ENCODE results near the gene NDUFC1.
"Not testable (repeated sequence)": the region's sequence is repeated elsewhere in the genome, so short reads cannot be mapped to it uniquely, and the experiment has no call there.

The NDUFC1 gene

DNA sequence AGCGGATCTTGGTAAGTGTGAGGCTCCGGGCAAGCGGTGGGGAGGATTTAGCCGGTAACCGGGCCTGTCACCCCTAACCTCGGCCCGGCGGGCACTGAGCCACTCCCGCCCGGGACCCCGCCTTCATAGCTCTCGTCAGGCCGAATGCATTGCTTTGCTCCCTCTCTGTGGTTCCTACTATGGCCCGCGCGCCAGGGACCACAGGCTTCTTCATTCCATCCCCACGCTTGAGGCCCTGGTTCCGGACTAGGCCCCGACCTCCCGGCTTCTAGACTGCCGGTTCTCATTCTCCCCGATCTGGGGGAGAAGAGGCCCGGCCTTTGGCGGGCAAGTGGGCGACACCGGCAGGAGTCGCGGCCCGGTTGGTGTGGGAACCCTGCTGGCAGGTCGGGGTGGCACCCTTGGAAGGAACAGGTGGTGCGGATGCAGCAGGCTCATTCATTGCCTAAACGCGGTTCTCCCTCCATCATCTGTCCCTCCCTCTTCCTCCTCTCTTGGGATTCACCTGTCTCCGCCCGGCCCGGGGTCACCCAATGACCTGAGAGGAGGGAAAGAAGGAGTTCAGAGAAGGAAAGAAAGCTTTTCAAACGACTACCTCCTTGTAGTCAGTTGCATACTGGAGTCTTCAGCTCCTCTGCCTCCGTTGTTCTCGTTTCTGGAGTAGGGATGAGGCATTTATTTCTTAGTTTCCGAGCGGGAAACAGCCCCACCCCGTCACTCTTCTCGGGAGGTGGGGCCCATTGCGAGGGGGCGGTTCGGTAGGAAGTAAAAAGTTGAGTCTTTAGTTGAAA, at the start of gene NDUFC1:
Gene NDUFC1, minus strand, starts transcription at position 657 of the 791 bp plus-strand sequence. CDS start 6,679 bp downstream, outside the sequence.
- Mint-ChIP-seq H3K27me3 (no peaks in the 10 kb centered on the region), H3K4me3 (peak within 1 kb of the TSS; percentile 99), H3K27ac (peak within 1 kb of the TSS; percentile 100), H3K9me3 (no peaks in the 10 kb centered on the region), H3K4me1 (ENCODE audit: low read depth) (peaks cover 59% of the 10 kb centered on the region), H3K36me3 (ENCODE audit: low read depth) (peaks cover 61% of the 10 kb centered on the region)
- peak; percentile 75 for DNase-seq

DNA sequence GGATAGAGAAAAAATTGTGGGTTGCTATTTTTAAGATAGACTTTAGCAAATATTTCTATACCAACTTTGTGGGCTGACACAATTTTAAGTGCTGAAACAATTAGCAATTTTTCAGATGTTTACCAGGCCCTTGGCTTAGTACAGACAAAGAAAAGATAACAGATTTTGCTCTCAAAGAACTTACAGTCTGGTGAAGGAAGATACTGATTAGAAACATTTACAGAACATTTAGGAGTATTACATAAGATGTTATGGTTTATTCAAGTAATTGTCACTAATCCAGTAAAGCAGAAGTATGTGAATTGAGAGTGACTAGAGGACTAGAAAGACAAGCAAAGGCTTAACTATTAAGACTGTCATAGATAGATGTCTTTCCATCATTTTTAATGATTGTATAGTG, 35.3 kb upstream of the NDUFC1 start:
- peaks cover 24% of the 10 kb centered on the region for H3K4me1 Mint-ChIP-seq (ENCODE audit: low read depth)
- H3K27me3 Mint-ChIP-seq: no peaks in the 10 kb centered on the region
- H3K27ac Mint-ChIP-seq: peak overlapping the region; percentile 59
- H3K4me3 Mint-ChIP-seq: no peak overlapping the region
- no peaks in the 10 kb centered on the region for H3K9me3 Mint-ChIP-seq
- H3K36me3 Mint-ChIP-seq (ENCODE audit: low read depth): peaks cover 81% of the 10 kb centered on the region
- DNase-seq: no peak

DNA sequence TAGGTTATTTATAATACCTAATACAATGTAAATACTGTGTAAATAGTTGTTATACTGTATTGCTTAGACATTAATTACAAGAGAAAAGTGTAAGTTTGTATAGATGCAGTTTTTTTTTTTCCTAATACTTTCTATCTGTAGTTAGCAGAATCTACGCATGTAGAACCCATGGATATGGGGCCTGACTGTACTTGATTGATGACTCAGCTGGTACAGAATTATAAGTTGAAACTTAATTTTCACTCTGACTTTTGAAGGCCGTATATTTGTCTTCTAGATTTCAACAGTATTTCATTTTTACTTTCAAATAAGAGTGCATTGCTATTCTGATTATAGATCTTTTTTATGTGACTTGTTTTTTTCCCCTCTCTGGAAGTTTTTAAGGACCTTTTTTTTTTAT, 30.8 kb upstream of the NDUFC1 start:
- peaks cover 55% of the 10 kb centered on the region for H3K4me1 Mint-ChIP-seq (ENCODE audit: low read depth)
- no peaks in the 10 kb centered on the region for H3K27me3 Mint-ChIP-seq
- no peaks in the 10 kb centered on the region for H3K9me3 Mint-ChIP-seq
- no peak for DNase-seq
- peak overlapping the region; percentile 83 for H3K27ac Mint-ChIP-seq
- H3K36me3 Mint-ChIP-seq (ENCODE audit: low read depth): peaks cover 71% of the 10 kb centered on the region
- peak overlapping the region; percentile 33 for H3K4me3 Mint-ChIP-seq

DNA sequence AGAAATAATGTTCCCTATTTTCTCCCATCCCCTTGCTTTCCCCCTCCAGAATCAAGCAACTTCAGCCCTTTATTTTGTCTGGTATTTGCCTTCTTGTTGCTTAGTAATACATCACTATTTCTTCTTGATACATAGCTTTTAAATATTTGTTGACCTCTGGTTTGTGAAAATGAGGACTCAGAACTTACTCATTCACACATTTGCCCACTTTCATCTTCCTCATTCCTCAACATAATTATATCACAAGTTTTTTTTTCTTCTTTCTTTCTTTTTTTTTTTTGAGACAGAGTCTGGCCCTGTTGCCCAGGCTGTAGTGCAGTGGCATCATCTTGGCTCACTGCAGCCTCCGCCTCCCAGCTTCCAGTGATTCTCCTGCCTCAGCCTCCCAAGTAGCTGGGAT, 28.9 kb upstream of the NDUFC1 start:
- Mint-ChIP-seq H3K4me3 (no peak overlapping the region), H3K4me1 (ENCODE audit: low read depth) (peaks cover 52% of the 10 kb centered on the region), H3K36me3 (ENCODE audit: low read depth) (peaks cover 72% of the 10 kb centered on the region), H3K27ac (peak overlapping the region; percentile 59), H3K27me3 (no peaks in the 10 kb centered on the region), H3K9me3 (no peaks in the 10 kb centered on the region)
- no peak for DNase-seq

- peaks cover 67% of the 10 kb centered on the region for H3K36me3 Mint-ChIP-seq (ENCODE audit: low read depth)
- no peaks in the 10 kb centered on the region for H3K27me3 Mint-ChIP-seq
- H3K27ac Mint-ChIP-seq: peak overlapping the region; percentile 42
- peaks cover 58% of the 10 kb centered on the region for H3K4me1 Mint-ChIP-seq (ENCODE audit: low read depth)
- no peak for DNase-seq
- no peak overlapping the region for H3K4me3 Mint-ChIP-seq
- H3K9me3 Mint-ChIP-seq: no peaks in the 10 kb centered on the region
Observed at GRCh38 chr4:139330283-139330682, 28.0 kb upstream of the NDUFC1 start.

GRCh38 chr4:139329665-139330200, 27.5 kb upstream of the NDUFC1 start:
- no peaks in the 10 kb centered on the region for H3K9me3 Mint-ChIP-seq
- H3K36me3 Mint-ChIP-seq (ENCODE audit: low read depth): peaks cover 68% of the 10 kb centered on the region
- no peak for DNase-seq
- no peak overlapping the region for H3K4me3 Mint-ChIP-seq
- peaks cover 62% of the 10 kb centered on the region for H3K4me1 Mint-ChIP-seq (ENCODE audit: low read depth)
- H3K27me3 Mint-ChIP-seq: no peaks in the 10 kb centered on the region
- H3K27ac Mint-ChIP-seq: peak overlapping the region; percentile 37

DNA sequence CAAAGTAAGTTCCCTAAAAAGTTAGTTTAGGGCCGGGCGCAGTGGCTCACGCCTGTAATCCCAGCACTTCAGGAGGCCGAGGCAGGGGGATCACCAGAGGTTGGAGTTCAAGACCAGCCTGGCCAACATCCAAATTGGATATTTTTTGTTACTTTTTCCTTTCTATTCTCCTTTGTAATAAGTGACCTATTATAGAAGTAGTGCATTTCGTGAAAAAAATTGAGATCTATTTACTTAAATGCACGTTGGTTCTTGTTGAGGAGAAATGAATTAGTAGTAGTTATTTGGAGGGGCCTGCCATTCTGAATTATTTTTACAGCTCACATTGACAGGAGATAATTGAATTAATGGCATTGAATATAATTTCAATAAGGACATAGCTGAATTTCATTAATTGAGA, 22.3 kb upstream of the NDUFC1 start:
- Mint-ChIP-seq H3K27me3 (no peaks in the 10 kb centered on the region), H3K9me3 (peaks cover 4% of the 10 kb centered on the region), H3K36me3 (ENCODE audit: low read depth) (peaks cover 70% of the 10 kb centered on the region), H3K27ac (no peak overlapping the region), H3K4me1 (ENCODE audit: low read depth) (peaks cover 64% of the 10 kb centered on the region), H3K4me3 (no peak overlapping the region)
- DNase-seq: no peak

DNA sequence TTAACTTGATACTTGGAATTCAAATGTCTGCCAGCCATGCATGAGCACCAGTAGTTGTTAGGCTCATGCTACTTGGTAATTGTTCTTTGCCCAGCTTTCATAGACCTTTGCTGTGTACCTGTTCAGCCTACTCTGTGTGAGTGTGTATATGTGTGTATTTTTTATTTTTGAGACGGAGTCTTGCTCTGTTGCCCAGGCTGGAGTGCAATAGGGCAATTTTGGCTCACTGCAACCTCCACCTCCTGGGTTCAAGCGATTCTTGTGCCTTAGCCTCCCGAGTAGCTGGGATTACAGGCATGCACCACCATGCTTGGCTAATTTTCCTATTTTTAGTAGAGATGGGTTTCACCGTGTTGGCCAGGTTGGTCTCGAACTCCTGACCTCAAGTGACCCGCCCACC, 20.3 kb upstream of the NDUFC1 start:
- not testable (repeated sequence) for H3K27me3 Mint-ChIP-seq, DNase-seq, H3K4me3 Mint-ChIP-seq, H3K27ac Mint-ChIP-seq, H3K9me3 Mint-ChIP-seq
- peaks cover 66% of the 10 kb centered on the region for H3K4me1 Mint-ChIP-seq (ENCODE audit: low read depth)
- peaks cover 59% of the 10 kb centered on the region for H3K36me3 Mint-ChIP-seq (ENCODE audit: low read depth)

DNA sequence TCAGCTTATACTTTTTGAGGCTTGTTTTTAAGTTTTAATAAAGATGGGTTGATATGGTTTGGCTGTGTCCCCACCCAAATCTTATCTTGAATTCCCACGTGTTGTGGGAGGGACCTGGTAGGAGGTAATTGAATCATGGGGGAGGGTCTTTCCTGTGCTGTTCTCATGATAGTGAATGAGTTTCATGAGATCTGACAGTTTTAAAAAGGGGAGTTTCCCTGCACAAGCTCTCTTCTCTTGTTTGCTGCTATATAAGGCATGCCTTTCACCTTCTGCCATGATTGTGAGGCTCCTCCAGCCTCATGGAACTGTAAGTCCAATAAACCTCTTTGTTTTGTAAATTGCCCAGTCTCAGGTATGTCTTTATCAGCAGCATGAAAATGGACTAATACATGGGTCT, 19.8 kb upstream of the NDUFC1 start:
- Mint-ChIP-seq H3K36me3 (ENCODE audit: low read depth) (peaks cover 58% of the 10 kb centered on the region), H3K4me1 (ENCODE audit: low read depth) (peaks cover 68% of the 10 kb centered on the region)
- not testable (repeated sequence) for DNase-seq, H3K9me3 Mint-ChIP-seq, H3K4me3 Mint-ChIP-seq, H3K27me3 Mint-ChIP-seq, H3K27ac Mint-ChIP-seq

DNA sequence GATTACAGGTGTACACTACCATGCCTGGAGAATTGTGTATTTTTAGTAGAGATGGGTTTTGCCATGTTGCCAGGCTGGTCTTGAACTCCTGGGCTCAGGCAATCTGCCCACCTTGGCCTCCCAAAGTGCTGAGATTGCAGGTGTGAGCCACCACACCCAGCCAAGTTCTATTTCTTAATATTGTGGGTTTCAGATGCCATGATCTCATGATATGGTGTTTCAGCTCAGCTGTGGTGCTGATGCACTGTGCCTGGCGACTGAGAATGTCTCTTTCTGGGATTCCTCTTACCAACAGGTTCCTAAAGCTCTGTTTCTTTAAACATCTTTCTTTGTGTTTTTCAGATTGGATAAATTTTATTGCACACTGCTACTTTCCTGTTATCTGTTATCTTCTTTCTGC, 17.3 kb upstream of the NDUFC1 start:
- H3K9me3 Mint-ChIP-seq: peaks cover 4% of the 10 kb centered on the region
- H3K4me1 Mint-ChIP-seq (ENCODE audit: low read depth): peaks cover 73% of the 10 kb centered on the region
- H3K27ac Mint-ChIP-seq: no peak overlapping the region
- peaks cover 55% of the 10 kb centered on the region for H3K36me3 Mint-ChIP-seq (ENCODE audit: low read depth)
- no peak overlapping the region for H3K4me3 Mint-ChIP-seq
- no peak for DNase-seq
- no peaks in the 10 kb centered on the region for H3K27me3 Mint-ChIP-seq

DNA sequence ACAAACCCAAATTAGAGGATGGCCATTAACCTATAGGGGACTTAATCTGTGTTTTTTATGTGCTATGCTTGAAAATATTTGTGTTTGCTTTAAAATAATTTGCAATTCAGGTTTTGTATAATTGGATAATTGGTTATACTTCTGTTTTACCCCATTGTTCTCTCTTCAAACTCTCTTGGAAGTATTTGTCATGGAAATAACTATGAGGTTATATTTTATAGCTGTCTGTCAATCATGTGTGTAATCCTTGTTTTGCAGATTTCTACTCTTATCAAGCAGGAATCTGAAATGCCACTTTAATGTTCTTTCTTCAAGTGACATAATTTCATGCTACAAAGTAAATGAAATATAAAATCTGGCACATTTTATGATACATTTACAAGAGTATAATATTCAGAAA, 15.4 kb upstream of the NDUFC1 start:
- Mint-ChIP-seq H3K27me3 (no peaks in the 10 kb centered on the region), H3K27ac (no peak overlapping the region), H3K4me1 (ENCODE audit: low read depth) (peaks cover 75% of the 10 kb centered on the region), H3K4me3 (no peak overlapping the region), H3K9me3 (peaks cover 4% of the 10 kb centered on the region), H3K36me3 (ENCODE audit: low read depth) (peaks cover 67% of the 10 kb centered on the region)
- no peak for DNase-seq

- H3K27ac Mint-ChIP-seq: no peak overlapping the region
- H3K27me3 Mint-ChIP-seq: no peaks in the 10 kb centered on the region
- no peak for DNase-seq
- no peak overlapping the region for H3K4me3 Mint-ChIP-seq
- H3K9me3 Mint-ChIP-seq: no peaks in the 10 kb centered on the region
- H3K4me1 Mint-ChIP-seq (ENCODE audit: low read depth): peaks cover 75% of the 10 kb centered on the region
- peaks cover 68% of the 10 kb centered on the region for H3K36me3 Mint-ChIP-seq (ENCODE audit: low read depth)
Observed at GRCh38 chr4:139316733-139317132, 14.5 kb upstream of the NDUFC1 start.

DNA sequence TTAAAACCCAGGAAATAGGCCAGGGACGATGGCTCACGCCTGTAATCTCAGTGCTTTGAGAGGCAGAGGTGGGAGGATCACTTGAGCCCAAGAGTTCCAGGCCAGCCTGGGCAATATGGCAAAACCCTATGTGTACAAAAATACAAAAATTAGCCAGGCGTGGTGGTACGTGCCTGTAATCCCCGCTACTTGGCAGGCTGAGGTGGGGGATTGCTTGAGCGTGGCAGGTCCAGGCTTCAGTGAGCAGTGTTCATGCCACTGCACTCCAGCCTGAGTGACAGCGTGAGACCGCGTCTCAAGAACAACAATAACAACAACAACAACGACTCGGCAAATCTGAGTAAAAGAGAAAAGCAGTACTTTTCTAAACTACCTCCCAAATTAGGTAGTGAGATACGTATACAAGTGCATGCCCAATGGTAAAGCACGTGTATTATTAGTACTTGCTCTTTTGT, 13.0 kb upstream of the NDUFC1 start:
- Mint-ChIP-seq H3K4me3 (no peak overlapping the region), H3K4me1 (ENCODE audit: low read depth) (peaks cover 74% of the 10 kb centered on the region), H3K27ac (peak overlapping the region; percentile 47)

DNA sequence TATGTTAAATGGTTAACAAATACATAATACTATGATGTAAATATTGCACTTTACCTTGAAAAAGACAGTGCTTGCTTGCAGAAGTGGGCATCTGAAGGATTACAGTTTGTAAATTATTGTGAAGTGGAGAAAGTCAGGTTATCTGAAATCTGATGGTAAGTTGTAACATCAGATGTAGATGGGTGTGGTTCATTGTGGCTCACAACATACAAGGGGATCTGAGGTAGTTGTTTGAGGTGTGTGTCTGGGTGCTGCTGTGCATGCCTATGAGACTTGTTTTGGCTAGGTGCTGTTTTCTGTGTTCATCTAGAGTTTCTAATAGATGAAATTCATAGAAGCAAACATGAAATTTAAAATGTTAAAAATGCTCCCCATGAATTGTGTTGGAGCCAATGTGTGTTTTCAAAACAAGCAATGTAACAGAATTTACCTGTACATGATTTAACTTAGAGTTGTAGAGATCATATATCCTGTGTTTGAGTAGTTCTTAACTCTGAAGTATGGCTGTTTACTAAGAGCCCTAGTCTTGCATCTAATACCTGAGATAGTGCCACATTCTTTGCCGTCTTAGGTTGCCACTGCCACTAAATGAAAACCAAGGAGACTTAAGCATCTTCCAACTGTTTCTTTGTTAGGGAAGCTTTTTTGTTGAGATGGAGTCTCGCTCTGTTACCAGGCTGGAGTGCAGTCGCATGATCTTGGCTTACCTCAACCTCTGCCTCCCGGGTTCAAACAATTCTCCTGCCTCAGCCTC, 11.9 kb upstream of the NDUFC1 start:
- H3K4me1 Mint-ChIP-seq (ENCODE audit: low read depth): peaks cover 71% of the 10 kb centered on the region
- peaks cover 65% of the 10 kb centered on the region for H3K36me3 Mint-ChIP-seq (ENCODE audit: low read depth)
- no peak overlapping the region for H3K4me3 Mint-ChIP-seq
- H3K27ac Mint-ChIP-seq: peak overlapping the region; percentile 20
- no peaks in the 10 kb centered on the region for H3K9me3 Mint-ChIP-seq
- H3K27me3 Mint-ChIP-seq: no peaks in the 10 kb centered on the region
- no peak for DNase-seq

More for the DNA sequence above, 13.0 kb upstream of the NDUFC1 start:
- Mint-ChIP-seq H3K36me3 (ENCODE audit: low read depth) (peaks cover 65% of the 10 kb centered on the region), H3K9me3 (no peaks in the 10 kb centered on the region), H3K27me3 (no peaks in the 10 kb centered on the region)
- DNase-seq: no peak

- H3K27ac Mint-ChIP-seq: peak overlapping the region; percentile 75
- not testable (repeated sequence) for H3K9me3 Mint-ChIP-seq, H3K4me3 Mint-ChIP-seq, DNase-seq, H3K27me3 Mint-ChIP-seq
- peaks cover 72% of the 10 kb centered on the region for H3K4me1 Mint-ChIP-seq (ENCODE audit: low read depth)
- H3K36me3 Mint-ChIP-seq (ENCODE audit: low read depth): peaks cover 68% of the 10 kb centered on the region
Observed at GRCh38 chr4:139313414-139313813, 11.1 kb upstream of the NDUFC1 start.

All from activated T-cell treated with anti-CD3 and anti-CD28 coated beads, Interleukin-2, amount 50 U/mL, for 24 hours (primary cell).